Caki2 (cell line): ENCODE data around the gene STAT1. TPM values are rescaled to one million over a fixed set of nuclear protein-coding genes. Genes with fewer than 3 reads are reported as not detected.

Experiments
- DNase-seq: peaks from one replicate; pipeline ENCODE4 v3.0.0-alpha.2; 2015; ENCODE audit warnings: low read depth
- in situ Hi-C: cut with HindIII; loops from 2 replicates; pipeline ENCODE4 v1.10.0; 2016; ENCODE audit warnings: low sequenced_read_pairs, low pct_unique_long_range_greater_than_20kb, mixed read lengths
- total RNA-seq: library from RNA; depleted of rRNA; stranded (reverse); fragments of >200 nt; shearing (Covaris generic); gene quantifications from 2 replicates; pipeline ENCODE4 v1.2.3, GENCODE V29; 2014; ENCODE audit warnings: low replicate concordance

STAT1 gene
- total RNA-seq, 1 experiment from 2014 or later: 365 TPM

- no peak for DNase-seq
- in situ Hi-C loops: loop anchor here (25.0 kb wide), 1 partner anchor 125 kb away; the partner anchor contains the start of gene STAT4
Measured at GRCh38 chr2:191037351-191037750, 23.4 kb upstream of the STAT1 start.

GRCh38 chr2:191036363-191036762, 22.4 kb upstream of the STAT1 start:
- in situ Hi-C loops: loop anchor here (25.0 kb wide), 1 partner anchor 126 kb away; the partner anchor contains the start of gene STAT4
- no peak for DNase-seq

- no peak for DNase-seq
- in situ Hi-C loops: loop anchor here (25.0 kb wide), 1 partner anchor 129 kb away; the partner anchor contains the start of gene STAT4
Measured at GRCh38 chr2:191032588-191033429, 18.8 kb upstream of the STAT1 start.

GRCh38 chr2:191031256-191031655, 17.3 kb upstream of the STAT1 start:
- DNase-seq: no peak
- in situ Hi-C loops: loop anchor here (25.0 kb wide), 1 partner anchor 131 kb away; the partner anchor contains the start of gene STAT4

- DNase-seq: no peak
- in situ Hi-C loops: loop anchor here (25.0 kb wide), 1 partner anchor 132 kb away; the partner anchor contains the start of gene STAT4
Measured at GRCh38 chr2:191030521-191031154, 16.7 kb upstream of the STAT1 start.

GRCh38 chr2:191029280-191029950, 15.4 kb upstream of the STAT1 start:
- in situ Hi-C loops: loop anchor here (25.0 kb wide), 1 partner anchor 133 kb away; the partner anchor contains the start of gene STAT4
- DNase-seq: no peak

GRCh38 chr2:191026377-191026776, 12.4 kb upstream of the STAT1 start:
- no peak for DNase-seq
- in situ Hi-C loops: loop anchor here (25.0 kb wide), 1 partner anchor 136 kb away; the partner anchor contains the start of gene STAT4

- in situ Hi-C loops: loop anchor here (25.0 kb wide), 1 partner anchor 137 kb away; the partner anchor contains the start of gene STAT4
- no peak for DNase-seq
Measured at GRCh38 chr2:191025135-191025534, 11.2 kb upstream of the STAT1 start.

GRCh38 chr2:191023235-191023679, 9.3 kb upstream of the STAT1 start:
- no peak for DNase-seq
- in situ Hi-C loops: no loop called here

GRCh38 chr2:191020742-191021381, 6.9 kb upstream of the STAT1 start:
- peak; percentile 48 for DNase-seq
- in situ Hi-C loops: no loop called here

GRCh38 chr2:191020221-191020741, 6.3 kb upstream of the STAT1 start:
- in situ Hi-C loops: no loop called here
- peak; percentile 97 for DNase-seq

- DNase-seq: no peak
- in situ Hi-C loops: no loop called here
Measured at GRCh38 chr2:191019376-191019775, 5.4 kb upstream of the STAT1 start.

- in situ Hi-C loops: no loop called here
- DNase-seq: peak; percentile 95
Measured at GRCh38 chr2:191018643-191019119, 4.7 kb upstream of the STAT1 start.

GRCh38 chr2:191018048-191018447, 4.1 kb upstream of the STAT1 start:
- in situ Hi-C loops: no loop called here
- no peak for DNase-seq

- in situ Hi-C loops: no loop called here
Measured at GRCh38 chr2:191015831-191016230, 1.9 kb upstream of the STAT1 start.

GRCh38 chr2:191015239-191015638, 1.3 kb upstream of the STAT1 start:
- in situ Hi-C loops: no loop called here
- DNase-seq: no peak

More at GRCh38 chr2:191015831-191016230, 1.9 kb upstream of the STAT1 start:
- no peak for DNase-seq

GRCh38 chr2:191014653-191015020, 666 bp upstream of the STAT1 start:
- no peak for DNase-seq
- in situ Hi-C loops: no loop called here

GRCh38 chr2:191013682-191013931, 364 bp downstream of the STAT1 start:
- DNase-seq: no peak
- in situ Hi-C loops: no loop called here
